ENCODE results near the gene PRR19. TPM values are rescaled to one million over a fixed set of nuclear protein-coding genes. Genes with fewer than 3 reads are reported as not detected.
A peak's percentile ranks its signal among the peaks of the same experiment; 100 is the strongest.

The PRR19 gene
- total and polyA plus RNA-seq, 7 donors = 0.17 to 0.73 (median 0.51) TPM; not detected in 2

DNA sequence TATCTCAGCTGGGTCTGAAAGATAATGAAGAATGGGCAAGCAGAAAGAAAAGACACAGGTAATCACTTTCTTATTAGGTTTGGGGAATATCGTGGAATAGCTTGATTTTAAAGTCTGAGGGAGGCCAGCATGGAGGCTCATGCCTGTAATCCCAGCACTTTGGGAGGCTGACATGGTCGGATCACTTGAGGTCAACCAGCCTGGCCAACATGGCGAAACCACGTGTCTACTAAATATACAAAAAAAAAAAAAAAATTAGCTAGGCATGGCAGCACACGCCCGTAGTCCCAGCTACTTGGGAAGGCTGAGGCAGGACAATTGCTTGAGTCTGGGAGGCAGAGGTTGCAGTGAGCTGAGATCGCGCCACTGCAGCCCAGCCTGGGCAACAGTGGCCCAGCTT, 1.9 kb downstream of the PRR19 start:
- intact Hi-C loops (cut with DNase I) = no loop called here
- no peak for DNase-seq
- no peak for TF ChIP-seq CTCF (IDR thresholded peaks at IDR 0.05)

GRCh38 chr19:42306646-42307045, 4.7 kb downstream of the PRR19 start:
- ATAC-seq (no peak), DNase-seq (no peak)
- intact Hi-C loops (cut with DNase I) = no loop called here
- Histone ChIP-seq H3K36me3 (ENCODE audit: insufficient read depth in 1 of 2, low read depth in 1 of 2) (no peaks in the 10 kb centered on the region), H3K27ac (no peak overlapping the region), H3K27me3 (ENCODE audit: insufficient read depth in 3 of 3, low read length in 2 of 3) (peaks cover 0 to 3% (median 0%) of the 10 kb centered on the region in 3 donors), H3K4me1 (peaks cover 13% of the 10 kb centered on the region), H3K4me3 (no peak overlapping the region), H3K9me3 (no peaks in the 10 kb centered on the region)
- 83 to 88% (median 85%) methylated on average over 18 to 22 of the region's 22 CpGs for WGBS, 3 donors
- TF ChIP-seq CTCF (IDR thresholded peaks at IDR 0.05) = no peak

More for the DNA sequence above, 1.9 kb downstream of the PRR19 start:
- no peaks in the 10 kb centered on the region for H3K36me3 ChIP-seq (ENCODE audit: insufficient read depth in 1 of 2, low read depth in 1 of 2)
- H3K9me3 ChIP-seq = no peaks in the 10 kb centered on the region
- H3K4me3 ChIP-seq = peak overlapping the region; percentile 77
- H3K27me3 ChIP-seq (ENCODE audit: insufficient read depth in 3 of 3, low read length in 2 of 3) = no peaks in the 10 kb centered on the region
- peaks cover 16% of the 10 kb centered on the region for H3K4me1 ChIP-seq
- ATAC-seq = no peak
- WGBS, 3 donors = 84 to 91% (median 87%) methylated on average over 8 of the region's 8 CpGs
- H3K27ac ChIP-seq = no peak overlapping the region

GRCh38 chr19:42309686-42310085, 7.8 kb downstream of the PRR19 start:
- TF ChIP-seq CTCF (IDR thresholded peaks at IDR 0.05) = no peak
- Histone ChIP-seq H3K4me1 (no peaks in the 10 kb centered on the region), H3K27ac (no peak overlapping the region), H3K27me3 (ENCODE audit: insufficient read depth in 3 of 3, low read length in 2 of 3) (peaks cover 0 to 7% (median 2%) of the 10 kb centered on the region in 3 donors), H3K4me3 (no peak overlapping the region), H3K36me3 (ENCODE audit: insufficient read depth in 1 of 2, low read depth in 1 of 2) (no peaks in the 10 kb centered on the region), H3K9me3 (no peaks in the 10 kb centered on the region)
- no peak for ATAC-seq
- WGBS, 3 donors = 86 to 89% (median 88%) methylated on average over 14 of the region's 14 CpGs
- intact Hi-C loops (cut with DNase I) = no loop called here
- DNase-seq = no peak

DNA sequence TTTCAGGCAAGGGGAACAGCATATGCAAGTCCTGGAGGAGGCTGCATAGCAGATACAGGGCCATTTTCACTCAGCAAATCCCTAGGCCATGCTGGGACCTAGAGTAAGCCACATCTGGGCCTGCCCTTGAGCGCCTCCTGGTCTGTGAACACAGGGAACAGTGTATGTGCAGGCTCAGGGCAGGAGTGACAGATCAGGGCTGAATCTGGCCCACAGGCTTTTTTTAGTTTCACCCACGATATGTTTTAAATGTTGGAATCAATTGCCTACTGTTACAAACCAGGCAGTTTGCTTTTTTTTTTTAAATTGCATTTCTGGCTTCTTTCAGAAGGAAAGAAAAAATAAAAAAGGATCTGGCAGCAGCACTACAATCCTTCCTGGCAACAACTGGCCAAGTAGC, 9.7 kb downstream of the PRR19 start:
- TF ChIP-seq CTCF (IDR thresholded peaks at IDR 0.05) = no peak
- H3K4me3 ChIP-seq = no peak overlapping the region
- no peak for ATAC-seq
- H3K36me3 ChIP-seq (ENCODE audit: insufficient read depth in 1 of 2, low read depth in 1 of 2) = no peaks in the 10 kb centered on the region
- H3K4me1 ChIP-seq = no peaks in the 10 kb centered on the region
- WGBS, 3 donors = 67 to 72% (median 70%) methylated on average over 2 of the region's 2 CpGs
- intact Hi-C loops (cut with DNase I) = no loop called here
- no peak overlapping the region for H3K27ac ChIP-seq
- H3K9me3 ChIP-seq = no peaks in the 10 kb centered on the region
- peaks cover 0 to 7% (median 2%) of the 10 kb centered on the region in 3 donors for H3K27me3 ChIP-seq (ENCODE audit: insufficient read depth in 3 of 3, low read length in 2 of 3)
- no peak for DNase-seq

GRCh38 chr19:42312370-42312769, 10.4 kb downstream of the PRR19 start:
- intact Hi-C loops (cut with DNase I) = no loop called here
- 77 to 86% (median 78%) methylated on average over 5 of the region's 5 CpGs for WGBS, 3 donors
- no peak for DNase-seq

More at GRCh38 chr19:42312370-42312769, 10.4 kb downstream of the PRR19 start:
- H3K36me3 ChIP-seq (ENCODE audit: insufficient read depth in 1 of 2, low read depth in 1 of 2) = no peaks in the 10 kb centered on the region
- no peak for ATAC-seq
- H3K27ac ChIP-seq = no peak overlapping the region
- H3K4me1 ChIP-seq = no peaks in the 10 kb centered on the region
- H3K9me3 ChIP-seq = no peaks in the 10 kb centered on the region
- peaks cover 0 to 7% (median 2%) of the 10 kb centered on the region in 3 donors for H3K27me3 ChIP-seq (ENCODE audit: insufficient read depth in 3 of 3, low read length in 2 of 3)
- TF ChIP-seq CTCF (IDR thresholded peaks at IDR 0.05) = no peak
- no peak overlapping the region for H3K4me3 ChIP-seq
